HCT116 (cell line): ENCODE measurements around the gene BCR. TPM values are rescaled to one million over a fixed set of nuclear protein-coding genes. Genes with fewer than 3 reads are reported as not detected.
"Not testable (repeated sequence)": the region's sequence is repeated elsewhere in the genome, so short reads cannot be mapped to it uniquely, and the experiment has no call there.

Experiments used
- ATAC-seq: fragments of 200-7000 bp; cut with Tn5 transposase; 2 replicates; pipeline ENCODE4 v1.9.1; 2020; ENCODE audit warnings: mild to moderate bottlenecking, moderate library complexity
- BruUV-seq: library from RNA; stranded (reverse); fragments of 400-500 nt; replicated peaks from 2 replicates; lab custom pipeline; 2021; lab: Mats Ljungman, UMichigan
- CTCF ChIA-PET: fragments of 300-600 bp; sonication (Branson Sonifier 250); formaldehyde crosslinking; loops from one replicate; lab custom pipeline; 2021; ENCODE audit warnings: antibody characterized with exemption; lab: Charles Lee
- POLR2A ChIA-PET: fragments of 300-600, 350-600 bp; sonication (Branson Sonifier 250); formaldehyde crosslinking; loops from one replicate; lab custom pipeline; 2021; ENCODE audit warnings: antibody characterized with exemption; lab: Charles Lee
- RAD21 ChIA-PET, 2 experiments: fragments of 300-600 bp; sonication (Branson Sonifier 250); formaldehyde crosslinking; loops; one replicate each; lab custom pipeline; 2023; ENCODE audit warnings: low total read pairs in 2 of 2; ENCODE audit not compliant: uncharacterized antibody in 2 of 2, unreplicated experiment in 2 of 2, low non-redundant PET in 1 of 2; lab: Charles Lee
- DNase-seq: peaks from one replicate; pipeline ENCODE4 v3.0.0-alpha.2; 2010; ENCODE audit warnings: low read depth, low spot score
- H2AFZ ChIP-seq: fragments of 200-600 bp; shearing (Covaris generic), sonication (generic); 2 replicates; pipeline ENCODE4 v1.6.1; 2017; ENCODE audit warnings: low read depth, mixed run types, mixed read lengths, antibody characterized with exemption, low read length; ENCODE audit not compliant: poor library complexity, severe bottlenecking
- H3K27ac ChIP-seq: 2 replicates; pipeline ENCODE4 v1.5.1; 2012; ENCODE audit warnings: low read depth, low read length
- H3K27me3 ChIP-seq: fragments of 200-600 bp; sonication (generic); 2 replicates; pipeline ENCODE4 v1.6.1; 2016; ENCODE audit warnings: mixed run types, low read length, mixed read lengths; ENCODE audit not compliant: insufficient read depth
- H3K36me3 ChIP-seq, 2 experiments: fragments of 200-500 bp in 1 of 2; fragments of 200-600 bp in 1 of 2; sonication (Bioruptor generic) in 1 of 2; sonication (generic) in 1 of 2; 2 replicates each; pipeline versions ENCODE4 v1.5.1 to v1.6.1; 2014 to 2016; ENCODE audit warnings: low read length in 2 of 2, inconsistent platforms in 1 of 2, mixed read lengths in 1 of 2, mixed run types in 1 of 2; ENCODE audit not compliant: insufficient read depth in 2 of 2, control insufficient read depth in 1 of 2
- H3K4me1 ChIP-seq, 2 experiments: fragments of 200-600 bp in 1 of 2; sonication (generic) in 1 of 2; 2 replicates each; pipeline versions ENCODE4 v1.5.1 to v1.6.1; 2012 to 2017; ENCODE audit warnings: low read length in 2 of 2, inconsistent platforms in 1 of 2, mild to moderate bottlenecking in 1 of 2, mixed read lengths in 1 of 2, mixed run types in 1 of 2, moderate library complexity in 1 of 2; ENCODE audit not compliant: insufficient read depth in 2 of 2, control insufficient read depth in 1 of 2
- H3K4me2 ChIP-seq: fragments of 200-600 bp; sonication (generic); 2 replicates; pipeline ENCODE4 v1.6.1; 2017; ENCODE audit warnings: mixed run types, low read length, mixed read lengths
- H3K4me3 ChIP-seq, 2 experiments: fragments of 200-600 bp in 1 of 2; sonication (generic) in 1 of 2; replicated peaks in 1 of 2; 2 replicates each; pipeline ENCODE4 v1.5.1; 2011 to 2016; ENCODE audit warnings: low read length in 2 of 2, control low read depth in 1 of 2, low read depth in 1 of 2, mild to moderate bottlenecking in 1 of 2, mixed read lengths in 1 of 2, mixed run types in 1 of 2
- H3K79me2 ChIP-seq: fragments of 200-600 bp; sonication (generic); 2 replicates; pipeline ENCODE4 v1.6.1; 2017; ENCODE audit warnings: mild to moderate bottlenecking, mixed run types, low read length, moderate library complexity, mixed read lengths; ENCODE audit not compliant: insufficient read depth
- H3K9ac ChIP-seq: fragments of 200-600 bp; sonication (generic); 2 replicates; pipeline ENCODE4 v1.6.1; 2016; ENCODE audit warnings: low read length, mixed read lengths
- H3K9me2 ChIP-seq: fragments of 200-600 bp; sonication (generic), shearing (Covaris generic); 2 replicates; pipeline ENCODE4 v1.6.1; 2017; ENCODE audit warnings: mixed run types, mild to moderate bottlenecking, moderate library complexity; ENCODE audit not compliant: insufficient read depth
- H3K9me3 ChIP-seq, 2 experiments: fragments of 200-500 bp in 1 of 2; fragments of 200-600 bp in 1 of 2; sonication (Bioruptor generic) in 1 of 2; sonication (generic) in 1 of 2; 2 replicates each; pipeline ENCODE4 v1.6.1; 2014 to 2017; ENCODE audit warnings: low read length in 2 of 2, mixed read lengths in 2 of 2, inconsistent platforms in 1 of 2, low read depth in 1 of 2, mild to moderate bottlenecking in 1 of 2, mixed run types in 1 of 2, moderate library complexity in 1 of 2; ENCODE audit not compliant: control insufficient read depth in 1 of 2, insufficient read depth in 1 of 2
- H4K20me1 ChIP-seq: fragments of 200-600 bp; sonication (generic), shearing (Covaris generic); 2 replicates; pipeline ENCODE4 v1.6.1; 2017; ENCODE audit warnings: mixed run types, mild to moderate bottlenecking, moderate library complexity; ENCODE audit not compliant: insufficient read depth
- ATF3 ChIP-seq: IDR thresholded peaks from 2 replicates; pipeline ENCODE4 v1.6.1; 2012
- CBX3 ChIP-seq: IDR thresholded peaks from 2 replicates; pipeline ENCODE4 v1.6.1; 2012; ENCODE audit warnings: low read depth
- CEBPB ChIP-seq: IDR thresholded peaks from 2 replicates; pipeline ENCODE4 v1.6.1; 2012; ENCODE audit warnings: low read depth
- EGR1 ChIP-seq: IDR thresholded peaks from 2 replicates; pipeline ENCODE4 v1.6.1; 2012; ENCODE audit warnings: low read depth
- ELF1 ChIP-seq: IDR thresholded peaks from 2 replicates; pipeline ENCODE4 v1.6.1; 2012; ENCODE audit warnings: low read depth, borderline replicate concordance
- EZH2 ChIP-seq: fragments of 200-600 bp; sonication (generic); IDR thresholded peaks from 2 replicates; pipeline ENCODE4 v1.6.1; 2017; ENCODE audit warnings: antibody characterized with exemption, mixed run types
- FOSL1 ChIP-seq: IDR thresholded peaks from 2 replicates; pipeline ENCODE4 v1.6.1; 2012; ENCODE audit warnings: low read depth
- JUND ChIP-seq: IDR thresholded peaks from 2 replicates; pipeline ENCODE4 v1.6.1; 2012
- POLR2A ChIP-seq: IDR thresholded peaks from 2 replicates; pipeline ENCODE4 v1.7.0; 2011; ENCODE audit warnings: borderline replicate concordance; ENCODE audit not compliant: insufficient read depth, insufficient read length; ENCODE audit errors: extremely low read depth
- POLR2AphosphoS5 ChIP-seq: IDR thresholded peaks from 2 replicates; pipeline ENCODE4 v1.6.1; 2011; ENCODE audit warnings: mild to moderate bottlenecking, low read depth, low read length, moderate library complexity
- RAD21 ChIP-seq: IDR thresholded peaks from 2 replicates; pipeline ENCODE4 v1.6.1; 2012; ENCODE audit warnings: low read depth, mild to moderate bottlenecking
- REST ChIP-seq: IDR thresholded peaks from 2 replicates; pipeline ENCODE4 v1.6.1; 2012; ENCODE audit warnings: low read depth
- SP1 ChIP-seq: IDR thresholded peaks from 2 replicates; pipeline ENCODE4 v1.6.1; 2012; ENCODE audit warnings: low read depth
- YY1 ChIP-seq: IDR thresholded peaks from 2 replicates; pipeline ENCODE4 v1.6.1; 2011; ENCODE audit warnings: low read length, low read depth, moderate library complexity, mild to moderate bottlenecking; ENCODE audit not compliant: insufficient replicate concordance; ENCODE audit errors: extremely low read depth
- ZFX ChIP-seq: fragments of 450-650 bp; IDR thresholded peaks from 2 replicates; pipeline ENCODE4 v1.6.1; 2017
- ZNF274 ChIP-seq: fragments of 200-500 bp; sonication (Bioruptor generic); IDR thresholded peaks from 2 replicates; pipeline ENCODE4 v1.6.1; 2014; ENCODE audit warnings: mild to moderate bottlenecking, low read depth, low read length, inconsistent platforms
- intact Hi-C: fragments of 100-400 bp; cut with micrococcal nuclease; formaldehyde crosslinking; loops from 2 replicates; pipeline ENCODE4 v1.10.0; 2022
- total RNA-seq: library from RNA; stranded (reverse); gene quantifications from one replicate; pipeline ENCODE4 v1.2.1, GENCODE V29; 2021; ENCODE audit not compliant: unreplicated experiment

Gene BCR
- total RNA-seq, 1 experiment from 2014 or later = 39.7 TPM

DNA sequence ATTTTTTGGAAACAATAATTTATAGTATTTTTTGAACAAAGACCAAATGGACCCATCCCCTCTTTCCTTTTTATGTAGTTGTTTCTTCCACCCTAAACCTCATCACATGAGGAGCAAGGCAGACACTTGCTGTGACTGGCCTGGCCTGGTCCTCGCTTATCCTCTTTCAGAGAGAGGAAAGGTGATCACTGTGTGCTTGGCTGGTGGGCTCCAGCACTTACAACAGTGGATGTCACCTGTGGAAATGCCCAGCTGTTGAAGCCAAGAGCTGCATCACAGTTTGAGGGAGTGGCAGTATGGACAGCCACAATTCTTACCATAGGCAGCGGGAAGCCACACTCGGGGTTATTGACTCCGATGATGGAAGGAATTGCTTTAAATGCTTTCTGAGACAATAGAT is 185.7 kb downstream of the BCR start:
- Histone ChIP-seq H3K4me1 (no peaks in the 10 kb centered on the region; a peak in 1 of 4 replicates), H3K36me3 (no peaks in the 10 kb centered on the region), H3K4me3 (no peak overlapping the region), H3K9me3 (no peaks in the 10 kb centered on the region), H3K9ac (no peak overlapping the region), H3K4me2 (no peak overlapping the region), H3K27me3 (peaks cover 51% of the 10 kb centered on the region), H4K20me1 (no peaks in the 10 kb centered on the region), H3K79me2 (no peaks in the 10 kb centered on the region), H3K9me2 (no peaks in the 10 kb centered on the region)
- no peak for ATAC-seq
- RAD21 ChIA-PET = no interaction called here
- no TSS peak for BruUV-seq
- DNase-seq = no peak
- POLR2A ChIA-PET = no interaction called here
- intact Hi-C loops = no loop called here
- no peak for TF ChIP-seq ELF1
- no peak for TF ChIP-seq EGR1
- TF ChIP-seq CEBPB = no peak
- no peak for TF ChIP-seq REST
- TF ChIP-seq SP1 = no peak
- TF ChIP-seq POLR2AphosphoS5 = no peak
- TF ChIP-seq ZFX = no peak
- TF ChIP-seq ZNF274 = no peak
- no peak for TF ChIP-seq EZH2
- TF ChIP-seq JUND = no peak
- no peak for TF ChIP-seq POLR2A
- TF ChIP-seq CBX3 = no peak
- no peak for TF ChIP-seq YY1
- no peak for TF ChIP-seq ATF3
- TF ChIP-seq FOSL1 = no peak
- no peak for TF ChIP-seq RAD21
- TF ChIP-seq, all 23 proteins: peak for 0
- Histone ChIP-seq H3K27ac (no peak overlapping the region), H2AFZ (no peak overlapping the region)
- CTCF ChIA-PET = interaction anchor here (0.7 kb wide), 1 partner anchor 10 kb away, joined by 3 read pairs; no protein-coding TSS in a partner anchor

DNA sequence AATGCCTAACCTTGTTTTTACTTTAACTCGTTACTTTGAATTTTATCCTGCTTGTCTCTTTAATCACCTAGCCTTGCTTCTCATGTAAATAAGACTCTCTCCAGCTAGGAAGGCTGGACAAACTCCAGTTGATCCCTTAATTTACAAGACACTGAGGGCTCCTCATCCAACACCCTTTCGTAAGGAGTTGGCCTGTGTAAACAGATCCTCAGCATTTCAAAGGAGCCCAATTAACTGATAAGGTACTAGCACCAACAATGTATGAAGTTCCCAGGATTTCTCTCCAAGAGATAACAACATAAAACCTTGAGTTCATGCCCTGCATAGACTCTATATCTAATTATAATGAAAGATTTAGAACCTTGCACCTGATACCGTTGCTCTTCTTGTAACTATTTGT is 186.9 kb downstream of the BCR start:
- H3K79me2 ChIP-seq, intact Hi-C loops, H3K9me2 ChIP-seq, H3K4me2 ChIP-seq, H3K4me3 ChIP-seq, ATAC-seq, BruUV-seq, H4K20me1 ChIP-seq, H3K4me1 ChIP-seq, H2AFZ ChIP-seq, DNase-seq, RAD21 ChIA-PET, H3K9me3 ChIP-seq, H3K9ac ChIP-seq, CTCF ChIA-PET, H3K36me3 ChIP-seq, POLR2A ChIA-PET, H3K27ac ChIP-seq: not testable (repeated sequence)
- peaks cover 51% of the 10 kb centered on the region for H3K27me3 ChIP-seq
